Testis (tissue), 2 donors: ENCODE results near the gene TFAP2A.

Experiments
- CTCF ChIP-seq, 3 experiments: fragments of 450-650 bp in 2 of 3; fragments of 200-600 bp in 1 of 3; sonication (generic) in 1 of 3; IDR thresholded peaks; one replicate each; pipeline ENCODE4 v1.5.1; 2016 to 2019; ENCODE audit warnings: antibody characterized with exemption in 3 of 3, mild to moderate bottlenecking in 2 of 3, moderate library complexity in 1 of 3
- POLR2A ChIP-seq: fragments of 450-650 bp; IDR thresholded peaks from one replicate; pipeline ENCODE4 v1.6.1; 2017; ENCODE audit warnings: antibody characterized with exemption, mild to moderate bottlenecking, moderate library complexity

GRCh38 chr6:10419749-10420545, 5.1 kb upstream of the TFAP2A start:
- TF ChIP-seq CTCF (IDR thresholded peaks at IDR 0.05): no peak
- TF ChIP-seq POLR2A: no peak
